NK-92 (cell line): ENCODE data around the gene FSD1.
"Not testable (repeated sequence)": the region's sequence is repeated elsewhere in the genome, so short reads cannot be mapped to it uniquely, and the experiment has no call there.

Experiments used
- DNase-seq: peaks from one replicate; lab custom pipeline; 2025; ENCODE audit not compliant: unreplicated experiment; lab: John Stamatoyannopoulos, UW

The FSD1 gene

GRCh38 chr19:4284176-4284958 lies 20.0 kb upstream of the FSD1 start:
- DNase-seq, result no peak

GRCh38 chr19:4284974-4285373 lies 19.4 kb upstream of the FSD1 start:
- no peak for DNase-seq

- not testable (repeated sequence) for DNase-seq
These were observed 18.3 kb upstream of the FSD1 start for GRCh38 chr19:4286141-4286540.

- DNase-seq, result no peak
These were observed 16.2 kb upstream of the FSD1 start for GRCh38 chr19:4288091-4288777.

- DNase-seq, result no peak
These were observed 13.1 kb upstream of the FSD1 start for GRCh38 chr19:4291184-4291732.

- DNase-seq, result no peak
These were observed 11.9 kb upstream of the FSD1 start for GRCh38 chr19:4292515-4292914.

GRCh38 chr19:4294389-4294788 lies 10.0 kb upstream of the FSD1 start:
- no peak for DNase-seq

- DNase-seq, result no peak
These were observed 8.2 kb upstream of the FSD1 start for GRCh38 chr19:4295972-4296771.

- no peak for DNase-seq
These were observed 6.2 kb upstream of the FSD1 start for GRCh38 chr19:4297901-4298809.

GRCh38 chr19:4298810-4299550 lies 5.4 kb upstream of the FSD1 start:
- no peak for DNase-seq

- DNase-seq, result no peak
These were observed 3.8 kb upstream of the FSD1 start for GRCh38 chr19:4300589-4300988.

GRCh38 chr19:4301590-4302242 lies 2.7 kb upstream of the FSD1 start:
- no peak for DNase-seq

GRCh38 chr19:4302243-4302640 lies 2.2 kb upstream of the FSD1 start, which contains the start of gene TMIGD2:
TMIGD2 (minus strand) TSS chr19:4302389; CDS start chr19:4302385, 4 bp downstream.
- no peak for DNase-seq

GRCh38 chr19:4303819-4304537 lies 420 bp upstream of the FSD1 start:
- no peak for DNase-seq

GRCh38 chr19:4305257-4305612 lies 837 bp downstream of the FSD1 start:
- DNase-seq, result no peak

GRCh38 chr19:4305659-4306058 lies 1.3 kb downstream of the FSD1 start:
- no peak for DNase-seq

- no peak for DNase-seq
These were observed 6.1 kb downstream of the FSD1 start for GRCh38 chr19:4310247-4311121.
